GM21423 (cell line): Measurements from ENCODE around the gene RHBDL1.

ENCODE experiments used
- ATAC-seq: cut with Tn5 transposase; IDR thresholded peaks from one replicate; pipeline ENCODE4 v1.9.1; 2021; ENCODE audit warnings: mild to moderate bottlenecking, moderate library complexity; ENCODE audit not compliant: unreplicated experiment

Gene RHBDL1

DNA sequence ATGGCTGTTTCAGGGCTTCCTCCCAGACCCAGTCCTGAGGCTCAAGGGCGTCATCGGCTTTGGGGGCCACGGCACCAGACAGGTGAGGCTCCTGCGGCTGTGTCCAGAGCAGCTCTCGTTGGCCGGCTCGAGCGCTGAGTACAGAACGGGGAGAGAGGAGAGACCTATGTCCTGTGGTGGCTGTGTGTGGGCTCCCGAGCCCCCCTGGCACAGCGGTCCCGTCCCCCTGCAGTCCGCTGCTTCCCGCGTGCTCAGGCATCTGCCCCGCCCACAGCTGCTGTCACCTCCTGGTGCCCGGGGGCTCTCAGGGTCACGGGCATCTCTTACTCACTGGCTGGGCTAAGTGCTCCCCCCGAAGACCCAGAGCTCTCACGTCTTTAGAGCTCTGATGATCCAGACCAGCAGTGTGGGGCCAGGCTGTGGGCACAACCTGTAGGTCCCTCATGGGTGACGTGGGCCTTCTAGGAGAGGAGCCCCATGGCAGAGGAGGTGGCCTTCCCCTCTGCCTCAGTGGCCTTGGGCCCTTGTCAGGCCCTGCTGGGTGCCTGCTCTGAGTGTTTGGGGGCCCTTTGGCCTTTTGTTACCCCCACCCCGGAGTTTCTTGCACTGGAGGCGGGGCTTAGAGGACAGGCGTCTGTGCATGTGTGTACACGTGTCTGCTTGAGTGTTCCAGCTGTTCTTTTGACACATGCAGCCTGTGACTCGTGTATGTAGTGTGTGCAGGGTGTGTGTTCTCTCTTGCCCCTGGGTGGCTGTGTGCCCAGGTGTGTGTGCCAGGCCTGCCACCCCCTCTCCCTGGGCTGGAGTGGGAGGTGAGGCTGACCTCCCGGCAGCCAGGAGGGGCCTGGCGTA is 22.8 kb upstream of the RHBDL1 start:
- no peak for ATAC-seq

DNA sequence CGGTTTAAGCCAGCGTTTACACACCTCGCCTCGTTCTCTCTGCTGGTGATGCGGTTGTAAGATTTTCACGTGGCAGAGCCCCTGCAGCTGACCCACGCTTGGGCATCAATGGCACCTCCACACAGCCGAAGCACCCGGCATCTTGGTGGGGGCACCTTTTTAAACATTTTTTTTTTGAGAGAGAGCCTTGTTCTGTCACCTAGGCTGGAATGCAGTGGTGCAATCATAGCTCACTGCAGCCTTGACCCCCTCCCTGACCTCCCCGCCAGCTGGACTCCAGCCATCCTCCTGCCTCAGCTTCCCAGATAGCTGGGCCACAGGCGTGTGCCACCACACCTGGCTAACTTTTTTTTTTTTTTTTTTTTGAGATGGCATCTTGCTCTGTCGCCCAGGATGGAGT is 21.4 kb upstream of the RHBDL1 start:
- ATAC-seq: no peak

DNA sequence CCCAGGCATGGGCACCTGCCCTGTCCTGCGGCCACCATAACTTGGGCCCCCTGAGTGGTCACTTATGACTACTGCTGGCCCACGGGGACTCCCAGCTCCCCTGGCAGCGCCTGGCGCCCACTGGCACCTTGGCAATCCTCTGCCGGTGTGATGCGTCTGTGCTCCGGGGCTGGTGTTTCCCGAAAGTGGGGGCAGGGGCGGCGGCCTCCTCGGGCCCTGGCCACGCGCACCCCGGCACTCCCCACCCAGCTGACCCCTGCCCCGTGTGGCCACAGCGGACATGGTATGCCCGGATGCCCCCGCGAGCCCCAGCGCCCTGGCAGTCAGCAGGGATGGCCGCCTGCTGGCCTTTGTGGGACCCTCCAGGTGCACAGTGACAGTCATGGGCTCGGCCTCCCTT is 18.0 kb upstream of the RHBDL1 start:
- ATAC-seq: no peak

DNA sequence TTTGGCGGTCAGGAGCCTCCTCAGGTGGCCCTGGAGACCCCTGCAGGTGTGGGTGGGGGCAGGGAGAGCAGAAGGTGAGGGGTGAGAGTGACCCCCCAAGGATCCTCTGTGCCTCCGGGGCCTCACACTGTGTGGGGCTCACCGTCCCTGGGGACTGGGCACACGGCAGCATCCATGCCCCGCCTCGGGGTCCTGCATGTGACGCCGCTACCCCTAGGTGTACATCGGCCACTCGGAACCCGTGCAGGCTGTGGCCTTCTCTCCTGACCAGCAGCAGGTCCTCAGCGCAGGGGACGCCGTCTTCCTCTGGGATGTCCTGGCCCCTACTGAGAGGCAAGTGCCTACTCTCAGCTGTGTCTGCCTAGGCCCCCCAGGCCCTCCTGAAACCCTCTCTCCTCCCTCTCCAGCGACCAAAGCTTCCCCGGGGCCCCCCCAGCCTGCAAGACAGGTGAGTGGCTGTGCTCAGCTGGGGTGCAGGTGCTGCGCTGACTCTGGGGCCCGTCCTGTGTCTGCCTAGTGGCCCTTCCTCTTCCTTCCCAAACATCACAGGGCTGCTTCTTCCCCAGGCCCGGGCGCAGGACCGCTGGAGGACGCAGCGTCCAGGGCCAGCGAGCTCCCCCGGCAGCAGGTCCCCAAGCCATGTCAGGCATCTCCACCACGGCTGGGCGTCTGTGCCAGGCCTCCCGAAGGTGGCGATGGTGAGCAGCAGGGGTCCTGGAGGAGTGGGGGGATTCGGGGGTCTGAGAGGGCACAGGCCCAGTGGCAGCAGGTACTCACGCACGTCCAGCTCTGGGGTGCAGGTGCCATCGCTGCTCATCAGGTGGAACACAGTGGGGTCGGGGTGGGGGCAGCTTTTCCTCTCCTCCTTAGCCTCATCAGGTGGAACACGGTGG is 16.5 kb upstream of the RHBDL1 start:
- no peak for ATAC-seq

DNA sequence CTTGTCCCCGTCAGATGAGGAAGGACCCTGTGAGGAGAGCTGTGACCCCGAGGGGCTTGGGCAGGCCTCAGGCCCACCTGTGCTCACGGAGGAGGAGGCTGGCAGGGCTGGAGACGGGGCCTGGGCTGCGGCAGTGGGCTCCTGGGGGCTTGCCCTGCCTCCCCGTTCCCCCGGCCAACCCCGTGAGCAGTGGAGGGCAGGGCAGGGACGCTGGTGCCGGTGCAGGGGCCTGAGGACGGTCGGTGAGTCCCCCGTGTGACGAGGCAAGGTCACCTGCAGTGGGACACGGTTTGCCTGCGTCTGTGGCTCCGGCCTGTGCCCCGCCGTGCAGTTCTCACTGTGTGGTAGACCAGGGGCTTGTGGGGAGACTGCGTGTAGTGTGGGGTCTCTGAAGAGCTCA is 15.9 kb upstream of the RHBDL1 start:
- ATAC-seq: no peak

DNA sequence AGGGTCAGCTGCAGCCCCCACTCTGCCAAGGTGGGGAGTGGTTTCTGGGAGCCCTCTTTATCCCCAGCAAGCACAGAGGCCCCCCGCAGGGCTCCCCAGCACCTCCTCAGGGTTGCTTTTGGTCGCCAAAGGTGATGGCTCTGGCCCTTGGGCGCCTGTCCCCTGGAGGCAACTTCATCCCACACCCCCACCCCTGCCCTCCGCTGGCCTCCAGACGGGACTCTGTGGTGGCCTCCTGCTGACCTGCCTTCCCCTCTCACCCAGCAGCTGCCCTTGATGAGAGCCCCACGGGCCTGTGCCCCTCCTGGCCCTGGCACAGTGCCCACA is 15.4 kb upstream of the RHBDL1 start:
- ATAC-seq: no peak

DNA sequence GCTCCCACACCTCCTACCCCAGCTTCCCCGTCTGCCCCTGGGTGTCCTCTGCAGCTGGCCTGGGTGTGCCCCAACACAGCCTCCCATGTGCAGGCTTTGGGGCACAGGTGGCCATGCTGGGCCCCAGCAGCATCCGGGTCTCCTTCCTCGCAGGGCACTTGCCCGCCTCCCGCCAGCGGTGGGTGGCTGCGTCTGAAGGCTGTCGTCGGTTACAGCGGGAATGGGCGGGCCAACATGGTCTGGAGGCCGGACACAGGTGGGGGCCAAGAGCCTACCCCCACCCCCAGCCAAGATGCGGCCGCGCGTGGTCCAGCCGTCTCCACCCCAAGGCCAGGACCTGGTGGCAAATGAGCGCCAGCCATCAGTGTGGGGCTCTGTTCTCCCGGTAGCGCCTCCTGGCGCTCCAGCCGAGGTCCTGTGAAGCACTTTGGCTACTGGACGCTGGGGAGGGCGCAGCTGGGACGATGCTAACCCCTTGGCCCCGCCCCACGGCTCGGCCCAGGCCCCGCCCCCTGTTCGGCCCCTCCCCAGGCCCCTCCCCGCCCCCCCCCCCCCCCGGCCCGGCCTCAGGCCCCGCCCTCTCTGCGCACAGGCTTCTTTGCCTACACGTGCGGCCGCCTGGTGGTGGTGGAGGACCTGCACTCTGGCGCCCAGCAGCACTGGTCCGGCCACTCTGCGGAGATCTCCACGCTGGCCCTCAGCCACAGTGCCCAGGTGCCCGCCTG is 14.8 kb upstream of the RHBDL1 start:
- peak; percentile 38 for ATAC-seq

DNA sequence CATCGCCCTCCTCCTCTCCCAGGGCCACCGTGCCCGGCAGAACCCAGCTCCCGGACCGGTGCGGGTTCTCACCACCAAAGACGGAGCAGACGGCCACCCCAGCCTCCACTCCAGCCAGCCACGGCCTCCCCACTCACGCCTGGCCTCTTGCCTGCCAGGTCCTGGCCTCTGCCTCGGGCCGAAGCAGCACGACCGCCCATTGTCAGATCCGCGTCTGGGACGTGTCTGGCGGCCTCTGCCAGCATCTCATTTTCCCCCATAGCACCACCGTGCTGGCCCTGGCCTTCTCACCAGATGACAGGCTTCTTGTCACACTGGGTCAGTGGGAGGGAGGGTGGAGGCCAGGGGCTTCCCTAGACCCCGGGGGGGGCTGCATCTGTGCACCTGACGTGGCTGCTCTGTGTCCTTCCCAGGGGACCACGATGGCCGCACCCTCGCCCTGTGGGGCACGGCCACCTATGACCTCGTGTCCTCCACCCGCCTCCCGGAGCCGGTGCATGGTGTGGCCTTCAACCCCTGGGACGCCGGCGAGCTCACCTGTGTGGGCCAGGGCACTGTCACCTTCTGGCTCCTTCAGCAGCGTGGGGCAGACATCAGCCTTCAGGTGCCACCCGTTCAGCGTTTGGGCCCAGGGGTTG is 14.2 kb upstream of the RHBDL1 start:
- no peak for ATAC-seq

DNA sequence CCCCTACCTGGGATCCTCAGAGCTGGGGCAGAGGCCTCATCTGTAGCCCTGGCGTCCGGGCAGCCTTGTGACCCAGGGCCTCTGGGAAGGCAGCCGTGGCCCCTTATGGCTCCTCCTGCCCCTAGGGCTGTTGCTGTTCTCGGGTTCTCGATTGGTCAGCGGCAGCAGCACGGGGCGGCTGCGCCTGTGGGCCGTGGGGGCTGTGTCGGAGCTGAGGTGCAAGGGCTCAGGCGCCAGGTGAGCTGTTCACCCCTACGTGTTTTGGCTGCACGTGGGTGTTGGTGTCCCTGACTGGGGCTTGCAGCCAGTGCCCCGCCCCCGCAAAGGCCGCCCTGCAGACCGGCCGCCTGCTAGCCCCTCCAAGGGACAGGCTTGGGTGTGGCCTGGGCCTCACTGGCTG is 13.4 kb upstream of the RHBDL1 start:
- ATAC-seq: no peak

DNA sequence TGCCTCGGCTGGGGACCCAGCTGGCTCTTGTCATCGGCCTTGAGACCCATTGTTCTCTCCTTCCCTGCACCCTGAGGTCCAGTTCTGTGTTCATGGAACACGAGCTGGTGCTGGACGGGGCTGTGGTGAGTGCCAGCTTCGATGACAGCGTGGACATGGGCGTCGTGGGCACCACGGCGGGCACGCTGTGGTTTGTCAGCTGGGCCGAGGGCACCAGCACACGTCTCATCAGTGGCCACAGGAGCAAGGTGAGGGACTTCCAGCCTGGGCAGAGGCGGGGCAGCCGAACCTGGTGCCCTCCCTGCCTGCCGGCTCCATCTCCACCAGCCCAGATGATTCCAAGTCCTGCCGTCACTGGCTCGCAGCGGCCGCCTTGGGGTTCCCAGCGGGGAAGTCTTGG is 12.9 kb upstream of the RHBDL1 start:
- no peak for ATAC-seq

DNA sequence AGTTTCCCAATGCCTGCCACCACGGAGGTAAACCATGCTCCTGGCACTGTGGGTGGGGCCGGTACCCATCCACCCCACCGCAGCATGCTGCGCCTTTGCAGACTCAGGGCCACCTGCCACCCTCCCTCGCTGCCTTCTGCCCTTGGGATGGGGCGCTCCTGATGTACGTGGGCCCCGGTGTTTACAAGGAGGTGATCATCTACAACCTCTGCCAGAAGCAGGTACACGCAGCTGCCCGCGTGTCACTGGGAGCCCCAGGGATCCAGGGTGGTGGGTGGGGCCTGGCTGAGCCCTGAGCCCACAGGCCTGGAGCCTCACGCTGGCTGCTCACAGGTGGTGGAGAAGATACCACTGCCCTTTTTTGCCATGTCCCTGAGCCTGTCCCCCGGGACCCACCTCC is 8.9 kb upstream of the RHBDL1 start:
- no peak for ATAC-seq

DNA sequence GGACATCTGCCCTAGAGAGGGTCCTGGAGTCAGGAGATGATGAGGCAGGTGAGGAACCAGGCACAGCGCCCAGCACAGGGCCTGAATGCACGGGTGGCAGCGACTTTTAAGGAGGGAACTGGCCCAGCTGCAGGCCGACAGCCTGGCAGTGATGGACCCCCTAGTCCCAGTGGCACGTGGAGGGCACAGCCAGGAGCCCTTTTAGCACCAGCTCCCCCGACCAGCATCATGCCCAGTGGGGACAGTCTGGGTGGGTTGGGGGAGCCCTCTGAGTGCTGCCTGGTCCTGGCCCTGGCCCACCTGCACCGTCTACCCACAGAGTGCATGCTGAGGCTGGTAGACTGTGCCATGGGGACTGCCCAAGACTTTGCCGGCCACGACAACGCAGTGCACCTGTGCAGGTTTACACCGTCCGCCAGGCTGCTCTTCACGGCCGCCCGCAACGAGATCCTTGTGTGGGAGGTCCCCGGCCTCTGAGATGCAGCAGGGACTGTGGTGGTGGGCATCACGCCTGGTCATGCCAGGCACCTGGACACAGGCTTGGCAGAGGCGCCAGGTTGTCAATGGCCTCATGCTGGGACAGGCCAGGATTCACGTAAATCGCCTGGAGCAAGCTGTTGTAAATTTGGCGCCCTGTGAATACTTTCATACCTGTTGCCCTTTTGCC is 8.2 kb upstream of the RHBDL1 start:
- no peak for ATAC-seq

DNA sequence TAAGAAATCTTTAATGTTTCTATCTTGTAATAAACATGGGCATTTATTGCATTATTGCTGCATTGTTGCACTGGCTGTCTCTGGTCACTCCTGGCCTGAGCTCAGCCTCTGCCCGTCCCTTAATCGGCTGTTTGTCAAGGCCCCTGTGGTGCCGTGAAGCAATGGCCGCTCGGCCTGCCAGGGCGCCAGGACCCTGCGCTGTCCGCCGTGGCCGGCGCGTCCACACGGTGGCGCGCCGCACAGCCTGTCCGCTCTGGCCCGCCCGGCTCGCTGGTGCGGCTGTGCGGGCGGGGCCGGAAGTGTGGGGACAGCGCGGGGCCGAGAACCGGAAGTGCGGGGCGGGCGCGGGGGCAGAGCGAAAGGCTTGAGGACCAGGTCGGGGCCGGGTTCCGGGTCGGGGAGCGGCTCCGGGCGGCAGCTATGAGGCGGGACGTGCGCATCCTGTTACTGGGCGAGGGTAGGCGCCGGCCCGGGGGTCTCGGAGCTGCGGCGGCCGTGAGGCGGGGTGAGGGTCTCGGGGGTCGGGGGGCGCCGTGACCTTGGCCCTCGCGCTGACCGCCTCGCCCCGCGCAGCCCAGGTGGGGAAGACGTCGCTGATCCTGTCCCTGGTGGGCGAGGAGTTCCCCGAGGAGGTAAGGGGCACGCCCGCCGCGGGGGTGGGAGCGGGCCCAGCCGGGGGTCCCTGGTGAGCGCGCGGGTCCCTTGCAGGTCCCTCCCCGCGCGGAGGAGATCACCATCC is 7.5 kb upstream of the RHBDL1 start, which contains the start of gene RHOT2:
Gene RHOT2, plus strand, starts transcription at position 353 of the 739 bp plus-strand sequence. Its CDS starts 68 bp downstream, at position 421.
- ATAC-seq: peak; percentile 87

DNA sequence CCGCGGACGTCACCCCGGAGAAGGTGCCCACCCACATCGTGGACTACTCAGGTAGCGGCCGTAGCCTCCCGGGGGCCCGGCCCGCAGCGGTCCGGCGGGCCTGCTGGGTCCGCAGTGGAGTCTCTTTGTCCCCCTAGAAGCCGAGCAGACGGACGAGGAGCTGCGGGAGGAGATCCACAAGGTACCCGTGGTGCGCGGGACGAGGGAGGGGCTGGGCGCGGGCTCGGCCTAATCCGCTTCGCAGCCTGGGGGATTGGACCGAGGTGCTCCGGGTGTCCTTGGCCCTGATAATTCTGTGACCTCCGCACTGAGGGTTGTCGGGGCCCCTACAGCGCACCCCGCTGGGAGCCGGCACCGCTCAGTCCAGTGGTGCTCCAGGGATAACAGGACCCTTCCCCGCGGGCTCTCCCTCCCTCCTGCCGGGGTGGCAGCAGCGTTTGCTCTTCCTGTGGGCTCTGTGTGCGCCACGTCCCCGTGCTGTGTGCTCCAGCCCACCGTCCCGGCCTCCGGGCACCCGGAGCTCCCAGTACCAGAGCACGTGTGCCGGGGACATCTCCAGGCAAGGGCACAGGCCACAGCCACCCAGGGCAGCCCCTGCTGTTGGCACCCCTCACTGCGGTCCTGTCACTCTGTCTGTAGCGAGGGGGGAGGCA is 6.8 kb upstream of the RHBDL1 start:
- no peak for ATAC-seq

DNA sequence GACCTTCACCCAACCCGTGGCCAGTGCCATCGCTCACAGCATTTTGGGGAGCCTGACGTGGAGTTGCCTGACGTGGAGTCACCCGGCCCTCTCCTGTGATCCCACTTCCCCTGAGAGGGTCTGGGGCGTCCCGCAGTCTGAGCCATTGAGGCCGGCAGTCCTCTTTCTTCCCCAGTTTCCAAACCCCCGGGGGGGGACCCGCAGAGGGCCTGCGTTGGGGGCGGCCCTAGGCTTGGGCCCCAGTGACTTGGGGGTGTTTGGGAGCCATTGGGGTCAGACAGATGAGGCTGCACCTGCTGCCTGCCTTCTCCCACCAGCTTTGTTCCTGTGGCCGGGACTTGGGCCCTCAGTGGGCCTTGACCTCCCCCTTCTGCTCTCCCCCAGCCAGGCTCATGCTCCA is 5.8 kb upstream of the RHBDL1 start:
- ATAC-seq: no peak

DNA sequence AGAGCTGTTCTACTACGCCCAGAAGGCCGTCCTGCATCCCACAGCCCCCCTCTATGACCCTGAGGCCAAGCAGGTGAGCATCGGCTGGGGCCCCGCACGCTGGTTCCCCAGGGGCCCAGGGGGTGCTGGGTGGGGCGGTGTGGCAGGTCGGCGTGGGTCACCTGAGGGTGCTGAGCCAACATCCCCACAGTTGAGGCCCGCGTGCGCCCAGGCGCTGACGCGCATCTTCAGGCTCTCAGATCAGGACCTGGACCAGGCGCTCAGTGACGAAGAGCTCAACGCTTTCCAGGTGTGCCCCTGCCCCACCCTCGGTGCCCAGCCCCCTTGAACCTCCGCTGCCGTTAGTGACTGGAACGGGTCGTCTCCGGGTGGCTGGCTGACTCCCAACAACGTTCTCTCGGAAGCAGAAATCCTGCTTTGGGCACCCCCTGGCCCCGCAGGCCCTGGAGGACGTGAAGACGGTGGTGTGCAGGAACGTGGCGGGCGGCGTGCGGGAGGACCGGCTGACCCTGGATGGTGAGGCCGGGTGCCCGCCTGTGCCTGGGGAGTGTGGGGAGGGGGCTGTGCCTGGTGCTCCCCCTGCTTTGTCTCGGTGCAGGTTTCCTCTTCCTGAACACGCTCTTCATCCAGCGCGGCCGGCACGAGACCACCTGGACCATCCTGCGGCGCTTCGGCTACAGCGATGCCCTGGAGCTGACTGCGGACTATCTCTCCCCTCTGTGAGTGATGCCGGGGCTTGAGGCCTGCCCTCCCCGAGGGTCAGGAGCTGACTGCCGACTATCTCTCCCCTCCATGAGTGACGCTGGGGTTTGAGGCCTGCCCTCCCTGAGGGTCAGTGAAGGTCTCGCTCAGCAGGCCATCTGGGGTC is 4.8 kb upstream of the RHBDL1 start:
- ATAC-seq: no peak

DNA sequence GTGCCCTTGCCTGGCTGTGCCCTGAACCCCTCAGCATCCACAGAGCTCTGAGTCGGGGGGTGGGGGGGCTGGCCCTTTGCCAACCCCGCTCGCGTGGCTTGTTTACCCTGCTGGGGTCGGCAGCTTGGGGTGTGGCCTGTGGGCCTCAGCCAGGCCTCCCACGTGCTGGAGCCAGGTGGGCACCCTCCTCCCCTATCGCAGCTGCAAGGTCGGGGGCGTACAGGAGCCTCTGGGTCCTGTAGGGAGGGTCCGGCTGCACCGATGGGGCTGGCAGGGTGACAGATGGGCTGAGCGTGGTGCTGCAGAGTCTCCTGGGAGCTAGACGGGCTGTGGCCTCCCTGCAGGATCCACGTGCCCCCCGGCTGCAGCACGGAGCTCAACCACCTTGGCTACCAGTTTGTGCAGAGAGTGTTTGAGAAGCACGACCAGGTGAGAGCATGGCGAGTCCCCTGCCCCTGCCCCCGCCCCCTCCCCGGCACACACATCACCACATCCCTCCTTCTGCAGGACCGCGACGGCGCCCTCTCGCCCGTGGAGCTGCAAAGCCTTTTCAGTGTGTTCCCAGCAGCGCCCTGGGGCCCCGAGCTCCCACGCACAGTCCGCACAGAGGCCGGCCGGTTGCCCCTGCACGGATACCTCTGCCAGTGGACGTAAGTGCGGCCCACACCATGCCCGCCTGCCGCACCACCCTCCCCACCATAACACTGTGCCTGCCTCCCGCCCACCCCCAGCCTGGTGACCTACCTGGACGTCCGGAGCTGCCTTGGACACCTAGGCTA is 3.9 kb upstream of the RHBDL1 start:
- ATAC-seq: no peak
